CD4-positive, alpha-beta T cell treated with Interleukin-4 for 4 hours (primary cell): ENCODE data around the gene TRAPPC2L.
"Not testable (repeated sequence)": the region's sequence is repeated elsewhere in the genome, so short reads cannot be mapped to it uniquely, and the experiment has no call there.

Experiments used
- DNase-seq: peaks from one replicate; pipeline ENCODE4 v3.0.0-alpha.2; 2020

TRAPPC2L gene

DNA sequence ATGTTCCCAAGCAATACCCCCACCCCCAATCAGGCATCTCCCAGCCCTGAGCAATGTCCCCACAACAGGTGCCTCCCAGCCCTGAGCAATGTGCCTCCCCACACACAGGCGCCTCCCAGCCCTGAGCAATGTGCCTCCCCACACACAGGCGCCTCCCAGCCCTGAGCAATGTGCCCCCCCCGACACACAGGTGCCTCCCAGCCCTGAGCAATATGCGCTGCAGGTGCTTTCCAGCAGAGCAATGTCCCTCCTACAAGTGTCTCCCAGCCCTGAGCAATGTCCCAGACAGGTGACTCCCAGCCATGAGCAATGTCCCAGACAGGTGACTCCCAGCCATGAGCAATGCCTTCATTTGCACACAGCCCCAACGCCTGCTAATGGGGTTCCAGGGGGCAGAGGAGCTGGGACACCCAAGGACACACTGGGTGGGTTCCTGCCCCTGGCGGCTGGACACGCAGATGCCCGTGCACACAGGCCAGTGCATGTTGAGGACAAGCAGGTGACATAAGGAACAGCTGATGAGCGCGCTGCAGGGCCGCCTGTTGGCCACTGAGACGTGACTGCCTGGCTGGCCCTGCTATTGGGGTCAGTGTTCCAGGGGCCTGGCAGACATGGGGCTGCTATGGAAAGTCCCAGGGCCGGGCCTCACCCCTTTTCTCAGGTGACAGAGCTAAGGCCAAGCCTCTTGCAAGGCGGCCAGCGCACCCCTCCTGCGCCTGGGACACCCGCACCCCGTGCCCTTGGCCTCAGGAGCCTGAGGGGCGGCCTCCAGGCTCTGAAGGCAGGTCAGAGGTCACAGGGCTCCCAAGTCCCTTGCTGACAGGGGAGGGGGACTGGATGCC lies 36.4 kb downstream of the TRAPPC2L start:
- DNase-seq: no peak

- not testable (repeated sequence) for DNase-seq
Observed at GRCh38 chr16:88894266-88894665, 37.3 kb downstream of the TRAPPC2L start.

GRCh38 chr16:88894681-88895300 lies 37.9 kb downstream of the TRAPPC2L start:
- DNase-seq: no peak

- DNase-seq: no peak
Observed at GRCh38 chr16:88895335-88895734, 38.4 kb downstream of the TRAPPC2L start.

- no peak for DNase-seq
Observed at GRCh38 chr16:88896238-88897070, 39.5 kb downstream of the TRAPPC2L start.

GRCh38 chr16:88897696-88898425 lies 40.9 kb downstream of the TRAPPC2L start:
- no peak for DNase-seq

DNA sequence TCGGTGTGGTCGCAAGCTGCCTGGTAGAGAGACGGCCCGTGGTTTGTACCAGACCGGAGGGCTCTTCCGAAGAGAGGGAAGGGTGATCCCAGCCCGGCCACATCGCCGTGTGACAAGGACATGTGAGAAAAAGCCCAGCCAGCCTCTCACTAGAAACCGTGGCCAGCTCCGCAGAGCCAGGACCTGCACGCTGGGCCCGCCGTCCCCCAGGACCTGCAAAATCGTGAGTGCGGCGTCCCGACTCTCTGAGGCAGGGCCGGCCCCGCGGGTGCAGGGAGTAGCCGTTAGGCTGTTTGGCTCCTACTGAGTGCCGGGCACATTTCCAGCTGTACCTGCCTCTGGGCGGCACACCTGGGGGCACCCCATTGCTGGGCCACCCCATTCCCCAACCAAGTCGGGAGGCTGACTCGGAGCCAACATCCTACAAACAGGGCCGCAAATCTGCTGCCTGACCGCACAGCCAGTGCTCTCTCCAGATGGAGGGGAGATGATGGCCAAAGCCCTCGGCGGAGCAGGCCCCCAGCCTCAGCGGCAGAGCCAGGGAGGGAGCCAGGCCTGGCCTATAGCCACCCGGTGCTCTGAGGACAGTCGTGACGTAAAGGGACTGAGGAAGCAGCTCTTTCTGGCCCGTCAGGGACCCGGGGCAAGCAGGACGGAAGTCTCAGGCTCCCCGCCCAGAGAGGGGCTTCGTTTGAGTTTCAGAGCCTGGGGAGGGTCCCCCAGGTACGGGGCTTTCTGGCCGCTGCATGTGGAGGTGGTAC lies 43.2 kb downstream of the TRAPPC2L start:
- no peak for DNase-seq

GRCh38 chr16:88900662-88901052 lies 43.7 kb downstream of the TRAPPC2L start:
- DNase-seq: no peak

DNA sequence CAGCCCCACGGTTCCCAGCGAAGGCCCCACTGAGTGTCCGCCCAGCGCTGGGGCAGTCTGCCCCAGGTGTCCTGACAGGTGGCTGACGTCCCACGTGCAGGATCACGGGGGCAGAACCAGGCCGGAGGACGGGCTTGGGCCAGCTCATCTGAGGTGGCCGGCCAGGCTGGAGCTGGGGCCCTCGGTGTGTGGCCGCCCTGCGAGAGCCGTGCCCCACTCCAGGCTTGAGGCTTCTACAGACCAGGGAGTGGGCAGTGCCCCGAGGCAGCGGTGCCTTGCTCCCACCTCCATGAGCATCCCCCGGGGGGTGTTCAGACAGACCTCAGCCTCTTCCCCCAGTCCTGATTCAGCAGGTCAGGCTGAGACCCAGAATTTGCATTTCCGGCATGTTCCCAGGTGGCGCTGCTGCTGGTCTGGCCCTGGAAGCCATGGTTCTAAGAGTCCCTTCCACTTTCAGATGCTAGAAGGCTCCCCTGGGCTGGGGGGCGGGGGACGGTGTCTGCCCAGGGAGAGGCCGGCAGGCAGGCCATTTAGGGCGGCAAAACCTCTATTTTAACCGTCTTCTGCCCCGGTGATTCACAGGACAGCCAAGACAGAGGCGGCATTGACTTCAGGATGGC lies 44.9 kb downstream of the TRAPPC2L start:
- no peak for DNase-seq

GRCh38 chr16:88902744-88903143 lies 45.8 kb downstream of the TRAPPC2L start:
- DNase-seq: no peak

DNA sequence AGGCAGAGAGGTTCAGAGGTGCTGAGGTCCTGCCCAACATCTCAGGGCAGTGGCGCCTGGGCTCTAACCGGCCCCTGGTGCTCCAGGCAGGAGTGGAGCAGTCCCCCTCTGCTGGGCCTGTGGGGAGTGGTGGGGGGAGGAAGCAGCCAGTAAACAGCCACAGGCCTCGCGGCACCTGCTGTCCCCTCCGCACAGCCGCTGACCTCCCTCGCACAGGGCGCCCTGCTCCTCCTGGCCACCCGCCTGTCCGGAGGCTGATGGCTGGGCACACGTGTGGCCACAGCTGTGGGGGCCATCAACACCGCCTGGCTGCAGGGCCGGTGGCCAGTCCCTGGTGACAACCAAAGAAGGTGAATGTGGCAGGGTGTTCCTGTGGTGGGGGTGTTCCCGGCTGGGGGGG lies 46.3 kb downstream of the TRAPPC2L start:
- no peak for DNase-seq

GRCh38 chr16:88904676-88905365 lies 47.9 kb downstream of the TRAPPC2L start:
- no peak for DNase-seq

- no peak for DNase-seq
Observed at GRCh38 chr16:88905563-88905962, 48.6 kb downstream of the TRAPPC2L start.

DNA sequence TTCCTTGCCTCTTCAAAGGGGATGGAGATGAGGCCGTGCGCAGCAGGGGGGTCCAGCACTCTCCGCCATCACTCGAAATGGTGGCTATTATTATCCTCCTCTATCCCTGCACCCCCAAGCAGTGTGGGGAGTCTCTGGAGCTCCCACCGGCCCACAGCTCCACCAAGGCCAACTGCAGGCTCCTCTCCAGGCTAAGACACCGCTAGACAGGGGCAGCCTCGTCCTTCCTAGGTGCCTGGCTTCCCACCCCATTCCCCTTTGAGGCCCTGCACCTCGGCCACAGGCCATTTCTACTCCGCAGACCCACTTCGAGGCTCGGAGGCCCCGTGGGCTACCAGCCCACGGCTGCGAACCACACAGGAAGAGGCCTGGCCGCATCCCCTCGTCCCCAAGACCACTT lies 49.1 kb downstream of the TRAPPC2L start:
- no peak for DNase-seq

DNA sequence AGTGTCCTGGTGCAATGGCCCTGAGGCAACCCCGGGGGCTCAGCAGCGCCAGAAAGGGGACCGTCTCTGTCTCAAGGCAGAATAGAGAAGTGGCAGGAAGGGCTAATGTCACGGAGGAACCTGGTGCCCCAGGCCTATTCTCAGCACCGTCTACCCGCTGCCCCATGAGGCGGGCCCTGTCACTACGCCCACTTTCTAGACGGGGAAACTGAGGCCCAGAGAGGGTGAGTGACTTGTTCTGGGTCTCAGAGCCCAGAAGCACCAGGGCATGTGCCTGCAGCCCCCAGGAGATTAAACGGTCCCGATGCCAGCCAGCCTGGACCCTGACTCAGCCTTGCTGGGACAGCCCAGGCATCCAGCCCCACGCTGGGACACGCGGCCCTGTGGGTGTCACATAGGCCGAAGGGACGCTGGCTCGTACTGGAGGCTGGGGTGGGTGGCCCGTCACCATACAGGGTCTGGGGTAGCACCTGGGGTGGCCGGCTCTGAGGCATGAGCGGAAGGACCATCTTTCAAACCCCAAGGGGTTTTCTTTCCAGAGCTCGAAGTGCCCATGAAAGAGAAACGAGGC lies 49.7 kb downstream of the TRAPPC2L start:
- DNase-seq: no peak

DNA sequence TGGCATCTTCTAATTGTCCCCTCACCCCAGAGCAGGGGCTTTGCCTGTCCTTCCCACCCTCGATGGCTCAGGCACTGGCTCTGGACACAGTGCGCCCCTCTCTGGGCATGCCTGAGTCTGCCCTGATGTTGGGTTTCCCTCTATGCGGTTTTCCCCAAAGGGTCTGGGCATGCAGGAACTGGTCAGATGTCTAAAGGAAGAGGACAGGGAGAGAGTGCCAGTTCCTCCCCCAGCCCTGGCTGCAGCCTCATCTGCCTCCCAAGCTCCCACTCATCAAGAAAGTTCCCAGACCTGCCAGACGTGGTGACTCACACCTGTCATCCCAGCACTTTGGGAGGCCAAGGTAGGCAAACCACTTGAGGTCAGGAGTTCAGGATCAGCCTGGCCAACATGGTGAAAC lies 50.8 kb downstream of the TRAPPC2L start:
- DNase-seq: no peak

DNA sequence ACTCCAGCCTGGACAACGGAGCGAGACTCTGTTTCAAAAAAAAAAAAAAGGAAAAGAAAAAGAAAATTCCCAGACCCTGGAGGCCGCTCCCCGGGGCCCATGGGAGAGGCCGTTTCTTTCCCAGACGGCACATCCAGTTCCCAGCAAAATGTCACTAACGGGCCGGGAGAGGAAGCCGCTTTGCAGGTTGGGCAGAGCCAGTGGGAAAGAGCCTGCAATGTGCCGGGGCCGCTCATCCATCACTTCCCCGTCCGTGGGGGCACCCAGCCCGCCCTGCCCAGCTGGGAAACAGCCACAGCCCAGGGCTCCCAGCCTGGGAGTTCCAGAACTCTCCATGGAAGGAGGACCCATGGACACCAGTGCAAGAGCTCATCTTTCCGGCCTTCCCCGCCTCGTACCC lies 51.4 kb downstream of the TRAPPC2L start:
- DNase-seq: no peak

DNA sequence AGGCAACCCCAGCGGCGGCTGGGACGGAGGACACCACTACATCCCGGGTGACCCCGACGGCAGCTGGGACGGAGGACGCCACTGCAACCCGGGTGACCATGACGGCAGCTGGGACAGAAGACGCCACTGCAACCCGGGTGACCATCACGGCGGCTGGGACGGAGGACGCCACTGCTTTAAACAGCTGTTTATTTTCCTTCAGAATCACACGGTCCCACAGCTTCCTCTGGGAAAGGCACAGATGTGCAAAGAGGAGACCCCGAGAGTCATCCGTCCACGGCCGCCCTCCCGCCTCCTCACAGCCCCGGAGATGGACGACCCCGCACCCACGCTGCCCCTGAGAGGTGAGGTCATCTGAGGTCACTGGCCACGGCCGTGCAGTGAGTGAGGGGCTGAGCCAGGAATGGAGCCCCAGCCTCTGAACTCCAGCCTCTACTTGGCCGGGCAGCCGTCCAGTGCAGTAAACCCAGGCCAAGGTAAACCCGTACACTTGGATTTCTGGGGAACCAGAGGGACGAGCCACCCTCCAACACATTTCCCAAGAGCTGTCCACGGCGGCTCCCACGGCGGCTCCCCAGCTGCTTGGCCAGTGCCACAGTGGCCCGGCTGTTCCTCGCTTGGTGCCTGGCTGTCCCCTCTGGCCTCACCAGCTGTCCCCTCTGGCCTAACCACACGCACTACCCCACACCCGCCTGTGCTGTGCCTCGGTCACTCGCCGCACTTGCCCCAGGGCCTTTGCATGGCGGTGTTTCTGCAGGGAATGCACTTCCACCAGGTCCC lies 52.7 kb downstream of the TRAPPC2L start:
- DNase-seq: no peak

DNA sequence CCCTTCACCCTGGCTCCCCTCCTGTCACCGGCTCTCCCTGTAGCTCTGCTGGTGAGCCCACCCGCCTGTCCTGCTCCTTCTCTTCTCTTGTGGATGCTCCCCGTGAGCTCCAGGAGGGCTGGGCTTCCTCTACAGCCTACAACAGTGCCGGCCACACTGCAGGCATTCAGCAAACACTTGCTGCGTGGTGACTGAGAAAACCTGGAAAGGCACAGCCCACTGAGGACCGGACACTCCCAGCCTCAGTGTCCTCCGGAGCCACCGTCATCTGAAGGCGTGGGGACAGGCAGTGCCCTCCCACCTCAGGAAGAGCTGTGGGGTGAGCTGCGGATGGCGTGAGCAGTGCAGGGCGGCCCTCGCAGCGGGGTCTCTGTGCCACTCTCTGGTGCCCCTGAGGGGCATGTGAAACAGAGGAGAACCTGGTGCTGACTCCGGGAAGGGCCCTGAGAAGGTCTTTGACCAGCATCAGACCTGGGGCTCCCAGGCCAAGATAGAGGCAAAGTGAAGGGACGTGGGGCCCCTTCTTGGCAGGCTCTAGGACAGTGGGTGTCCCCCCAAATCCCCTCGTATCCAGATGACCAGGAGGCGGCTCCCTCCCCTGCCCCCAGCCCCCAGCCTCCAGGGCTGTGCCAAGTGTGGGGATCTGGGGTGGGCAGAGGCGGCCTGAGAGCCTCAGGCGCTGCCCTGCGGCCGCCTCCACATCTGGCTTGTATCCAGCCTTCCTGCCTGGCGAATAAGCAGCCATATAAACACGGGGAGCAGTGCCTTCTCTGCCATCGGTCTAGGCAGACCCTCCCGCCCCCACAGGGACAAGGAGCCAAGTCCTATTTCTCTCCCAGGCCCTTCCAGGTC lies 53.6 kb downstream of the TRAPPC2L start:
- no peak for DNase-seq
